K562 (cell line): ENCODE measurements around the gene PPRC1. TPM values are rescaled to one million over a fixed set of nuclear protein-coding genes. Genes with fewer than 3 reads are reported as not detected.

Experiments used
- BDP1 ChIP-seq: IDR thresholded peaks from 3 replicates; pipeline ENCODE4 v1.6.1; 2011; ENCODE audit not compliant: insufficient read length, insufficient read depth
- CBFA2T2 ChIP-seq: fragments of 450-650 bp; conservative IDR thresholded peaks from 2 replicates; pipeline ENCODE4 v1.6.1; 2017; ENCODE audit warnings: mild to moderate bottlenecking
- CBFA2T3 ChIP-seq: fragments of 450-650 bp; IDR thresholded peaks from 2 replicates; pipeline ENCODE4 v1.6.1; 2017
- DPF2 ChIP-seq: fragments of 450-650 bp; IDR thresholded peaks from 2 replicates; pipeline ENCODE4 v1.6.1; 2016
- KLF1 ChIP-seq: fragments of 450-650 bp; IDR thresholded peaks from 2 replicates; pipeline ENCODE4 v1.6.1; 2016; ENCODE audit warnings: missing genetic modification characterization, missing compliant biosample characterization
- SMARCA4 ChIP-seq: fragments of 450-650 bp; IDR thresholded peaks from 2 replicates; pipeline ENCODE4 v1.6.1; 2016
- STAG1 ChIP-seq: sonication (generic); formaldehyde crosslinking; IDR thresholded peaks from 2 replicates; pipeline ENCODE4 v1.5.0; 2020; ENCODE audit warnings: missing genetic modification reagents, borderline replicate concordance
- ZC3H8 ChIP-seq: fragments of 450-650 bp; IDR thresholded peaks from 2 replicates; pipeline ENCODE4 v1.6.1; 2017
- ZKSCAN3 ChIP-seq: fragments of 250-450 bp; sonication (Bioruptor Pico); IDR thresholded peaks from 2 replicates; pipeline ENCODE4 v1.4.0; 2020
- polyA plus RNA-seq, 8 experiments: library from polyadenylated mRNA; depleted of rRNA in 4 of 8; stranded (reverse) in 5 of 8; unstranded in 3 of 8; fragments of >200 nt; fragmentation: Nextera tagmentation in 2 of 8; fragmentation: Illumina TruSeq in 1 of 8; extraction: Ambion mirVana in 2 of 8; extraction: Trizol in 1 of 8; gene quantifications; 2 replicates each; pipeline versions ENCODE4 v1.2.1 to v1.2.3, GENCODE V29; 2011 to 2014; ENCODE audit warnings: inconsistent platforms in 1 of 8, missing spikeins in 1 of 8
- total RNA-seq, 7 experiments: library from RNA; depleted of rRNA in 6 of 7; stranded (reverse); fragments of >200 nt in 6 of 7; fragmentation: Illumina TruSeq in 2 of 7; extraction: Trizol in 2 of 7; gene quantifications; 2 replicates each; pipeline versions ENCODE4 v1.2.1 to v1.2.3, GENCODE V29; 2011 to 2021; ENCODE audit warnings: low replicate concordance in 1 of 7
- TF ChIP-seq, protein P1 (sequence below): sonication (generic); formaldehyde crosslinking; IDR thresholded peaks from 2 replicates; pipeline ENCODE4 v1.8.0; 2022; ENCODE audit warnings: missing genetic modification reagents, mild to moderate bottlenecking, borderline replicate concordance
- TF ChIP-seq, protein P2 (sequence below): fragments of 450-650 bp; IDR thresholded peaks from 2 replicates; pipeline ENCODE4 v1.6.1; 2017; ENCODE audit warnings: antibody characterized with exemption, mild to moderate bottlenecking
- TF ChIP-seq, protein P3 (sequence below): sonication (generic); IDR thresholded peaks from 2 replicates; pipeline ENCODE4 v1.6.1; 2016
- TF ChIP-seq, protein P4 (sequence below): fragments of 250-450 bp; sonication (Bioruptor Pico); IDR thresholded peaks from 2 replicates; pipeline ENCODE4 v1.5.0; 2020; ENCODE audit warnings: mild to moderate bottlenecking, borderline replicate concordance
- TF ChIP-seq, protein P5 (sequence below): conservative IDR thresholded peaks from 2 replicates; pipeline ENCODE4 v1.6.1; 2011; ENCODE audit warnings: low read depth, mild to moderate bottlenecking, low read length; ENCODE audit not compliant: control insufficient read depth
- TF ChIP-seq, protein P6 (sequence below): fragments of 250-450 bp; sonication (Bioruptor Pico); IDR thresholded peaks from 2 replicates; pipeline ENCODE4 v1.4.0; 2020; ENCODE audit warnings: borderline replicate concordance

PPRC1 gene
- total and polyA plus RNA-seq, 9 of the 15 experiments (the other 6 are each of a cell fraction or from before 2014, with no cell fraction given): 8.5 to 47.1 (median 16.2) TPM

DNA sequence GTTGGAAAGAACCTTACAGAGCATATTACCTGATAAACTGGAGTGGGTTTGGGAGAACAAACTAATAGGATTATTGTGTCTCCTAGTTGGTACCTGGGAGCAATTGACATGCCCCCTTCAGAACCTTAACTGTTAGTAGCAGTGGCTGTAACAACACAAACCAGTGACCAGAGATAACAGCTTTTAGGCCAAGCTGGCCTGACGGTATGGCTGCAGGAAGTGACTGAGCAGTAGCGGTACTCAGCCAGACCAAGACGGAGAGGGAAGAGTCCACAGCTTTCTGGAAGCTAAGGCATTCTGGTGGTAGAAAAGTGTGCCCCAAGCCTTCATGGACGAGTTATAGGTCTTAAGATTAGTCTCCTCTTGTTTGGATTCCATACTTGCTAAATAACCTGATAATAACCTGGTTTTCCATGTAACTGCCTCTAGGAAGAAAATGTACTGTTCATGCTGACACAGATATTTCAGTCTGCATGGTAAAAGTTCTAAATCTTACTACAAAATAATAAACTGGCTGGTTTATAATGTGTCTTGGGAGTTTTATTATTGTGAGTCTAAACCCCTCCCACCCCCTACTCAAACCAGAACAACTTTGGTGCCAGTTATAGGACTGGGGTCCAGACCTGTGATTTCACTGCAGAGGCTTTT, 30.6 kb downstream of the PPRC1 start (continued):
- TF ChIP-seq, protein P1, sequence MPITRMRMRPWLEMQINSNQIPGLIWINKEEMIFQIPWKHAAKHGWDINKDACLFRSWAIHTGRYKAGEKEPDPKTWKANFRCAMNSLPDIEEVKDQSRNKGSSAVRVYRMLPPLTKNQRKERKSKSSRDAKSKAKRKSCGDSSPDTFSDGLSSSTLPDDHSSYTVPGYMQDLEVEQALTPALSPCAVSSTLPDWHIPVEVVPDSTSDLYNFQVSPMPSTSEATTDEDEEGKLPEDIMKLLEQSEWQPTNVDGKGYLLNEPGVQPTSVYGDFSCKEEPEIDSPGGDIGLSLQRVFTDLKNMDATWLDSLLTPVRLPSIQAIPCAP (CRISPR knock-in tag): no peak
- TF ChIP-seq ZKSCAN3: no peak
- no peak for TF ChIP-seq STAG1
- peak; percentile 63 for TF ChIP-seq CBFA2T3
- peak; percentile 26; the same call in 1 of the 2 replicates for TF ChIP-seq CBFA2T2
- TF ChIP-seq, protein P2, sequence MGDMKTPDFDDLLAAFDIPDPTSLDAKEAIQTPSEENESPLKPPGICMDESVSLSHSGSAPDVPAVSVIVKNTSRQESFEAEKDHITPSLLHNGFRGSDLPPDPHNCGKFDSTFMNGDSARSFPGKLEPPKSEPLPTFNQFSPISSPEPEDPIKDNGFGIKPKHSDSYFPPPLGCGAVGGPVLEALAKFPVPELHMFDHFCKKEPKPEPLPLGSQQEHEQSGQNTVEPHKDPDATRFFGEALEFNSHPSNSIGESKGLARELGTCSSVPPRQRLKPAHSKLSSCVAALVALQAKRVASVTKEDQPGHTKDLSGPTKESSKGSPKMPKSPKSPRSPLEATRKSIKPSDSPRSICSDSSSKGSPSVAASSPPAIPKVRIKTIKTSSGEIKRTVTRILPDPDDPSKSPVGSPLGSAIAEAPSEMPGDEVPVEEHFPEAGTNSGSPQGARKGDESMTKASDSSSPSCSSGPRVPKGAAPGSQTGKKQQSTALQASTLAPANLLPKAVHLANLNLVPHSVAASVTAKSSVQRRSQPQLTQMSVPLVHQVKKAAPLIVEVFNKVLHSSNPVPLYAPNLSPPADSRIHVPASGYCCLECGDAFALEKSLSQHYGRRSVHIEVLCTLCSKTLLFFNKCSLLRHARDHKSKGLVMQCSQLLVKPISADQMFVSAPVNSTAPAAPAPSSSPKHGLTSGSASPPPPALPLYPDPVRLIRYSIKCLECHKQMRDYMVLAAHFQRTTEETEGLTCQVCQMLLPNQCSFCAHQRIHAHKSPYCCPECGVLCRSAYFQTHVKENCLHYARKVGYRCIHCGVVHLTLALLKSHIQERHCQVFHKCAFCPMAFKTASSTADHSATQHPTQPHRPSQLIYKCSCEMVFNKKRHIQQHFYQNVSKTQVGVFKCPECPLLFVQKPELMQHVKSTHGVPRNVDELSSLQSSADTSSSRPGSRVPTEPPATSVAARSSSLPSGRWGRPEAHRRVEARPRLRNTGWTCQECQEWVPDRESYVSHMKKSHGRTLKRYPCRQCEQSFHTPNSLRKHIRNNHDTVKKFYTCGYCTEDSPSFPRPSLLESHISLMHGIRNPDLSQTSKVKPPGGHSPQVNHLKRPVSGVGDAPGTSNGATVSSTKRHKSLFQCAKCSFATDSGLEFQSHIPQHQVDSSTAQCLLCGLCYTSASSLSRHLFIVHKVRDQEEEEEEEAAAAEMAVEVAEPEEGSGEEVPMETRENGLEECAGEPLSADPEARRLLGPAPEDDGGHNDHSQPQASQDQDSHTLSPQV: peak; percentile 58; the same call in 1 of the 2 replicates
- TF ChIP-seq, protein P3, sequence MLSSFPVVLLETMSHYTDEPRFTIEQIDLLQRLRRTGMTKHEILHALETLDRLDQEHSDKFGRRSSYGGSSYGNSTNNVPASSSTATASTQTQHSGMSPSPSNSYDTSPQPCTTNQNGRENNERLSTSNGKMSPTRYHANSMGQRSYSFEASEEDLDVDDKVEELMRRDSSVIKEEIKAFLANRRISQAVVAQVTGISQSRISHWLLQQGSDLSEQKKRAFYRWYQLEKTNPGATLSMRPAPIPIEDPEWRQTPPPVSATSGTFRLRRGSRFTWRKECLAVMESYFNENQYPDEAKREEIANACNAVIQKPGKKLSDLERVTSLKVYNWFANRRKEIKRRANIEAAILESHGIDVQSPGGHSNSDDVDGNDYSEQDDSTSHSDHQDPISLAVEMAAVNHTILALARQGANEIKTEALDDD: peak; percentile 69; the same call in 1 of the 2 replicates
- no peak for TF ChIP-seq KLF1 (tag)
- no peak for TF ChIP-seq ZC3H8
- 0 out of 2 replicates have a peak, but pooled peaks have one; percentile 23 for TF ChIP-seq DPF2
- TF ChIP-seq BDP1: no peak
- TF ChIP-seq, protein P4, sequence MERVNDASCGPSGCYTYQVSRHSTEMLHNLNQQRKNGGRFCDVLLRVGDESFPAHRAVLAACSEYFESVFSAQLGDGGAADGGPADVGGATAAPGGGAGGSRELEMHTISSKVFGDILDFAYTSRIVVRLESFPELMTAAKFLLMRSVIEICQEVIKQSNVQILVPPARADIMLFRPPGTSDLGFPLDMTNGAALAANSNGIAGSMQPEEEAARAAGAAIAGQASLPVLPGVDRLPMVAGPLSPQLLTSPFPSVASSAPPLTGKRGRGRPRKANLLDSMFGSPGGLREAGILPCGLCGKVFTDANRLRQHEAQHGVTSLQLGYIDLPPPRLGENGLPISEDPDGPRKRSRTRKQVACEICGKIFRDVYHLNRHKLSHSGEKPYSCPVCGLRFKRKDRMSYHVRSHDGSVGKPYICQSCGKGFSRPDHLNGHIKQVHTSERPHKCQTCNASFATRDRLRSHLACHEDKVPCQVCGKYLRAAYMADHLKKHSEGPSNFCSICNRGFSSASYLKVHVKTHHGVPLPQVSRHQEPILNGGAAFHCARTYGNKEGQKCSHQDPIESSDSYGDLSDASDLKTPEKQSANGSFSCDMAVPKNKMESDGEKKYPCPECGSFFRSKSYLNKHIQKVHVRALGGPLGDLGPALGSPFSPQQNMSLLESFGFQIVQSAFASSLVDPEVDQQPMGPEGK (CRISPR knock-in tag): no peak
- TF ChIP-seq, protein P5, sequence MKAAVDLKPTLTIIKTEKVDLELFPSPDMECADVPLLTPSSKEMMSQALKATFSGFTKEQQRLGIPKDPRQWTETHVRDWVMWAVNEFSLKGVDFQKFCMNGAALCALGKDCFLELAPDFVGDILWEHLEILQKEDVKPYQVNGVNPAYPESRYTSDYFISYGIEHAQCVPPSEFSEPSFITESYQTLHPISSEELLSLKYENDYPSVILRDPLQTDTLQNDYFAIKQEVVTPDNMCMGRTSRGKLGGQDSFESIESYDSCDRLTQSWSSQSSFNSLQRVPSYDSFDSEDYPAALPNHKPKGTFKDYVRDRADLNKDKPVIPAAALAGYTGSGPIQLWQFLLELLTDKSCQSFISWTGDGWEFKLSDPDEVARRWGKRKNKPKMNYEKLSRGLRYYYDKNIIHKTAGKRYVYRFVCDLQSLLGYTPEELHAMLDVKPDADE: no peak
- TF ChIP-seq, protein P6, sequence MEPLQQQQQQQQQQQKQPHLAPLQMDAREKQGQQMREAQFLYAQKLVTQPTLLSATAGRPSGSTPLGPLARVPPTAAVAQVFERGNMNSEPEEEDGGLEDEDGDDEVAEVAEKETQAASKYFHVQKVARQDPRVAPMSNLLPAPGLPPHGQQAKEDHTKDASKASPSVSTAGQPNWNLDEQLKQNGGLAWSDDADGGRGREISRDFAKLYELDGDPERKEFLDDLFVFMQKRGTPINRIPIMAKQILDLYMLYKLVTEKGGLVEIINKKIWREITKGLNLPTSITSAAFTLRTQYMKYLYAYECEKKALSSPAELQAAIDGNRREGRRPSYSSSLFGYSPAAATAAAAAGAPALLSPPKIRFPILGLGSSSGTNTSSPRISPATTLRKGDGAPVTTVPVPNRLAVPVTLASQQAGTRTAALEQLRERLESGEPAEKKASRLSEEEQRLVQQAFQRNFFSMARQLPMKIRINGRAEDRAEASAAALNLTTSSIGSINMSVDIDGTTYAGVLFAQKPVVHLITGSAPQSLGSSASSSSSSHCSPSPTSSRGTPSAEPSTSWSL (CRISPR knock-in tag): no peak
- TF ChIP-seq SMARCA4: peak; percentile 29; the same call in 1 of the 2 replicates
